Endothelial cell of umbilical vein (primary cell): ENCODE results near the gene GPR107. TPM values are rescaled to one million over a fixed set of nuclear protein-coding genes. Genes with fewer than 3 reads are reported as not detected.

Experiments
- BruUV-seq: library from RNA; stranded (reverse); fragments of 400-500 nt; replicated peaks from 2 replicates; lab custom pipeline; 2021; lab: Mats Ljungman, UMichigan
- CTCF ChIA-PET: fragments of 300-600, 350-600 bp; sonication (Branson Sonifier 250); formaldehyde crosslinking; loops from one replicate; lab custom pipeline; 2021; ENCODE audit warnings: antibody characterized with exemption, inconsistent platforms; lab: Charles Lee
- POLR2A ChIA-PET: fragments of 300-600, 350-600 bp; sonication (Branson Sonifier 250); formaldehyde crosslinking; loops from one replicate; lab custom pipeline; 2021; ENCODE audit warnings: antibody characterized with exemption, inconsistent platforms; lab: Charles Lee
- DNase-seq: peaks from one replicate; pipeline ENCODE4 v3.0.0-alpha.2; 2011; ENCODE audit warnings: low read depth, low spot score
- FAIRE-seq: peaks from 2 replicates; lab custom pipeline; 2011; peaks lifted over from hg19 to GRCh38; lab: Jason Lieb, UNC
- H2AFZ ChIP-seq: 2 replicates; pipeline ENCODE4 v1.6.0; 2012; ENCODE audit warnings: low read depth, low read length, control low read depth, inconsistent platforms
- H3K27ac ChIP-seq: 2 replicates; pipeline ENCODE4 v1.5.1; 2011; ENCODE audit warnings: low read depth, mild to moderate bottlenecking, control low read depth, low read length, moderate library complexity; ENCODE audit not compliant: insufficient read depth
- H3K27me3 ChIP-seq, 2 experiments: 2 replicates each; pipeline versions ENCODE4 v1.6.0 to v1.6.1; 2011; ENCODE audit warnings: low read length in 2 of 2, mixed read lengths in 1 of 2; ENCODE audit not compliant: control insufficient read depth in 2 of 2, insufficient read depth in 2 of 2
- H3K36me3 ChIP-seq, 2 experiments: 2 replicates in 1 of 2; 3 replicates in 1 of 2; pipeline ENCODE4 v1.5.1; 2011; ENCODE audit warnings: low read length in 2 of 2, mild to moderate bottlenecking in 1 of 2, moderate library complexity in 1 of 2; ENCODE audit not compliant: control insufficient read depth in 2 of 2, insufficient read depth in 2 of 2; ENCODE audit errors: extremely low read depth in 1 of 2
- H3K4me1 ChIP-seq: 3 replicates; pipeline ENCODE4 v1.5.1; 2011; ENCODE audit warnings: mild to moderate bottlenecking, low read length; ENCODE audit not compliant: control insufficient read depth, insufficient read depth; ENCODE audit errors: extremely low read depth
- H3K4me2 ChIP-seq: 2 replicates; pipeline ENCODE4 v1.6.1; 2011; ENCODE audit warnings: low read length, control low read depth, mixed read lengths; ENCODE audit not compliant: insufficient read depth
- H3K4me3 ChIP-seq, 3 experiments: fragments of 200-600 bp in 1 of 3; sonication (generic), shearing (Covaris generic) in 1 of 3; replicated peaks in 1 of 3; 2 replicates each; pipeline ENCODE4 v1.5.1; 2011 to 2016; ENCODE audit warnings: control low read depth in 3 of 3, low read length in 3 of 3, mild to moderate bottlenecking in 2 of 3, inconsistent platforms in 1 of 3, low read depth in 1 of 3, moderate library complexity in 1 of 3; ENCODE audit not compliant: insufficient read depth in 1 of 3
- H3K79me2 ChIP-seq: 2 replicates; pipeline ENCODE4 v1.6.0; 2012; ENCODE audit warnings: low read length, inconsistent platforms; ENCODE audit not compliant: control insufficient read depth, insufficient read depth
- H3K9ac ChIP-seq: replicated peaks from 2 replicates; pipeline ENCODE3; 2011; ENCODE audit warnings: low read length, control low read depth; ENCODE audit not compliant: insufficient read depth; ENCODE audit errors: extremely low read depth
- H3K9me1 ChIP-seq: replicated peaks from 3 replicates; pipeline ENCODE4 v1.6.0; 2011; ENCODE audit warnings: mild to moderate bottlenecking, low read length; ENCODE audit not compliant: control insufficient read depth, insufficient read depth; ENCODE audit errors: extremely low read depth
- H3K9me3 ChIP-seq: replicated peaks from 2 replicates; pipeline ENCODE4 v1.5.1; 2012; ENCODE audit warnings: low read length, inconsistent platforms; ENCODE audit not compliant: control insufficient read depth, insufficient read depth
- H4K20me1 ChIP-seq: replicated peaks from 2 replicates; pipeline ENCODE3; 2011; ENCODE audit warnings: mild to moderate bottlenecking, low read length; ENCODE audit not compliant: control insufficient read depth, insufficient read depth; ENCODE audit errors: extremely low read depth
- FOS ChIP-seq: IDR thresholded peaks from 2 replicates; pipeline ENCODE4 v1.6.1; 2011; ENCODE audit warnings: mild to moderate bottlenecking, low read length, moderate library complexity, borderline replicate concordance; ENCODE audit not compliant: insufficient read depth
- GATA2 ChIP-seq: IDR thresholded peaks from 2 replicates; pipeline ENCODE4 v1.7.0; 2011; ENCODE audit warnings: low read depth, mild to moderate bottlenecking, moderate library complexity, mixed read lengths, low read length; ENCODE audit not compliant: insufficient read length, insufficient read depth
- JUN ChIP-seq: IDR thresholded peaks from 2 replicates; pipeline ENCODE4 v1.6.1; 2011; ENCODE audit warnings: borderline replicate concordance, low read depth; ENCODE audit not compliant: insufficient read length, insufficient read depth
- MYC ChIP-seq: IDR thresholded peaks from one replicate; pipeline ENCODE4 v1.6.1; 2011; ENCODE audit warnings: mild to moderate bottlenecking, low read depth, low read length
- dilution Hi-C: fragments of 300-500 bp; cut with MboI; formaldehyde crosslinking; loops from one replicate; pipeline ENCODE4 v1.15.0; 2019; ENCODE audit warnings: low sequenced_read_pairs; ENCODE audit not compliant: extremely low pct_ligation_motif_present
- intact Hi-C: fragments of 100-400 bp; cut with micrococcal nuclease; formaldehyde crosslinking; loops from one replicate; pipeline ENCODE4 v1.10.0; 2022
- polyA plus RNA-seq, 4 experiments: library from polyadenylated mRNA; depleted of rRNA in 3 of 4; stranded (reverse) in 3 of 4; unstranded in 1 of 4; fragments of >200 nt; gene quantifications; 2 replicates each; pipeline versions ENCODE4 v1.2.1 to v1.2.3, GENCODE V29; 2011 to 2012; ENCODE audit warnings: missing spikeins in 1 of 4
- total RNA-seq: library from RNA; stranded (reverse); gene quantifications from 2 replicates; pipeline ENCODE4 v1.2.3, GENCODE V29; 2021
- TF ChIP-seq, protein P1 (sequence below): IDR thresholded peaks from 2 replicates; pipeline ENCODE4 v1.6.1; 2011; ENCODE audit not compliant: insufficient read depth, insufficient read length
- TF ChIP-seq, protein P2 (sequence below), 2 donors: IDR thresholded peaks; 1 replicate in 1 of 2; 2 replicates in 1 of 2; pipeline ENCODE4 v1.5.1; 2011; ENCODE audit warnings: low read length in 2 of 2, mild to moderate bottlenecking in 2 of 2, moderate library complexity in 2 of 2, control low read depth in 1 of 2, inconsistent platforms in 1 of 2, low read depth in 1 of 2; ENCODE audit not compliant: insufficient read depth in 1 of 2; ENCODE audit errors: extremely low read depth in 1 of 2

The GPR107 gene
- total and polyA plus RNA-seq, 2 donors (not counting 3 experiments of a cell fraction or from before 2014, with no cell fraction given): 27.2 to 38.9 TPM

DNA sequence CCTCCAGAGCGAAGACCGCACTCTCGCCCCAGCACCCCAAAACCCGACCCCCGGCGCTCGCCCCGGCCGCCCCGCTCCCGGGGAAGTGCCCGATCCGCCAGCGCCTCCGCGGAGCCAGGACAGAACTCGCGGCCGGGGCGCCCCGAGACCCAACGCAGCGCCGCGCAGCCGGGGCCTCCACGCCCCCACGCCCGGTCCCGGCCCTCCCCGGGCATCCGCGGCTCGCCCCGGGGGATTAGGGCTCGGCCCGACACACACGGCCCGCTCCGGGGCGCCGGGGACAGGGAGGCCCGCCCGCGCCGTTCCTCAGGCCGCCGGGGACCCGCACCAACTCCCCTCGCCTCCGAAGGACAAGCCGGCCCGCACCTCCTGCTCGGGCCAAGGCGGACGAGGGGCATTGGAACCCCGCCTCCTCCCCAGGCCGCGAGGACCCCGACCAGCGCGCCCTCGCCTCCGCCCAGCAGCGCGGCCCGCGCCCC is 11.3 kb upstream of the GPR107 start:
- Histone ChIP-seq H3K9ac (peak overlapping the region; percentile 75), H3K4me3 (peak overlapping the region; percentile 68 to 92 (median 81)), H3K9me3 (no peaks in the 10 kb centered on the region), H2AFZ (peak overlapping the region; percentile 49), H3K4me1 (peaks cover 30% of the 10 kb centered on the region), H3K27me3 (no peaks in the 10 kb centered on the region), H3K27ac (peak overlapping the region; percentile 14), H3K36me3 (no peaks in the 10 kb centered on the region), H3K9me1 (no peaks in the 10 kb centered on the region), H3K4me2 (peak overlapping the region; percentile 84), H4K20me1 (peaks cover 3% of the 10 kb centered on the region), H3K79me2 (peaks cover 16% of the 10 kb centered on the region)
- ChIA-PET CTCF (interaction anchor here (0.8 to 1.7 kb wide), 10 partner anchors 11 to 157 kb away, joined by 3 to 5 read pairs (median 4); partner anchors contain the start of gene GPR107), POLR2A (interaction anchor here (0.9 to 1.6 kb wide), 4 partner anchors 11 to 208 kb away, joined by 3 to 5 read pairs (median 4); partner anchors contain the start of gene GPR107)
- DNase-seq: no peak
- no peak for FAIRE-seq
- TF ChIP-seq JUN (no peak), MYC (no peak), GATA2 (no peak), FOS (no peak)
- TF ChIP-seq, protein P1, sequence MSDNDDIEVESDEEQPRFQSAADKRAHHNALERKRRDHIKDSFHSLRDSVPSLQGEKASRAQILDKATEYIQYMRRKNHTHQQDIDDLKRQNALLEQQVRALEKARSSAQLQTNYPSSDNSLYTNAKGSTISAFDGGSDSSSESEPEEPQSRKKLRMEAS: no peak
- TF ChIP-seq, protein P2, sequence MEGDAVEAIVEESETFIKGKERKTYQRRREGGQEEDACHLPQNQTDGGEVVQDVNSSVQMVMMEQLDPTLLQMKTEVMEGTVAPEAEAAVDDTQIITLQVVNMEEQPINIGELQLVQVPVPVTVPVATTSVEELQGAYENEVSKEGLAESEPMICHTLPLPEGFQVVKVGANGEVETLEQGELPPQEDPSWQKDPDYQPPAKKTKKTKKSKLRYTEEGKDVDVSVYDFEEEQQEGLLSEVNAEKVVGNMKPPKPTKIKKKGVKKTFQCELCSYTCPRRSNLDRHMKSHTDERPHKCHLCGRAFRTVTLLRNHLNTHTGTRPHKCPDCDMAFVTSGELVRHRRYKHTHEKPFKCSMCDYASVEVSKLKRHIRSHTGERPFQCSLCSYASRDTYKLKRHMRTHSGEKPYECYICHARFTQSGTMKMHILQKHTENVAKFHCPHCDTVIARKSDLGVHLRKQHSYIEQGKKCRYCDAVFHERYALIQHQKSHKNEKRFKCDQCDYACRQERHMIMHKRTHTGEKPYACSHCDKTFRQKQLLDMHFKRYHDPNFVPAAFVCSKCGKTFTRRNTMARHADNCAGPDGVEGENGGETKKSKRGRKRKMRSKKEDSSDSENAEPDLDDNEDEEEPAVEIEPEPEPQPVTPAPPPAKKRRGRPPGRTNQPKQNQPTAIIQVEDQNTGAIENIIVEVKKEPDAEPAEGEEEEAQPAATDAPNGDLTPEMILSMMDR (IDR thresholded peaks at IDR 0.05; ENCODE audit: extremely low read depth in 1 of 2, insufficient read depth in 1 of 2, low read depth in 1 of 2, low read length in 2 of 2): no peak
- intact Hi-C loops: loop anchor here (2.0 to 5.0 kb wide), 4 partner anchors 32 to 208 kb away; partner anchors contain the start of genes C9orf78 and USP20
- BruUV-seq: no TSS peak
- dilution Hi-C loops: no loop called here
